OCI-LY3 (cell line): ENCODE data around the gene KRT15.

Experiments used
- H2AFZ ChIP-seq: fragments of 200-600, 300-600 bp; shearing (Covaris generic); 2 replicates; pipeline ENCODE4 v1.6.0; 2014; ENCODE audit warnings: antibody characterized with exemption, low read depth, low read length
- H3K27ac ChIP-seq: fragments of 200-600, 300-600 bp; sonication (generic); 2 replicates; pipeline ENCODE4 v1.5.1; 2014; ENCODE audit warnings: mild to moderate bottlenecking, low read length, moderate library complexity, mixed read lengths
- H3K27me3 ChIP-seq: fragments of 200-600, 300-600 bp; sonication (generic); 2 replicates; pipeline ENCODE4 v1.6.1; 2014; ENCODE audit warnings: low read depth, low read length, mixed read lengths
- H3K36me3 ChIP-seq: fragments of 200-600, 300-600 bp; sonication (generic); replicated peaks from 2 replicates; pipeline ENCODE3; 2014; ENCODE audit warnings: low read depth, low read length, mixed read lengths
- H3K4me1 ChIP-seq: fragments of 300-600, 200-600 bp; sonication (generic); 2 replicates; pipeline ENCODE4 v1.6.1; 2014; ENCODE audit warnings: low read length, mixed read lengths
- H3K4me2 ChIP-seq: fragments of 200-600, 300-600 bp; sonication (generic); 2 replicates; pipeline ENCODE4 v1.6.1; 2014; ENCODE audit warnings: low read length, mixed read lengths
- H3K4me3 ChIP-seq: fragments of 300-600, 200-600 bp; sonication (generic); 2 replicates; pipeline ENCODE4 v1.5.1; 2014; ENCODE audit warnings: antibody characterized with exemption, mild to moderate bottlenecking, low read length, moderate library complexity
- H3K79me2 ChIP-seq: fragments of 300-600, 200-600 bp; shearing (Covaris generic); 2 replicates; pipeline ENCODE4 v1.6.1; 2014; ENCODE audit warnings: mild to moderate bottlenecking, low read length, mixed read lengths
- H3K9ac ChIP-seq: fragments of 300-600, 200-600 bp; shearing (Covaris generic); 2 replicates; pipeline ENCODE4 v1.6.0; 2014; ENCODE audit warnings: mild to moderate bottlenecking, low read length, moderate library complexity
- H3K9me3 ChIP-seq: fragments of 200-600, 300-600 bp; shearing (Covaris generic); 2 replicates; pipeline ENCODE4 v1.6.1; 2014; ENCODE audit warnings: low read length, mixed read lengths; ENCODE audit not compliant: insufficient read depth
- H4K20me1 ChIP-seq: fragments of 200-600, 300-600 bp; sonication (generic); 2 replicates; pipeline ENCODE4 v1.6.1; 2016; ENCODE audit warnings: low read length, mixed read lengths; ENCODE audit not compliant: insufficient read depth
- EZH2phosphoT487 ChIP-seq: fragments of 200-600 bp; shearing (Covaris generic); IDR thresholded peaks from 2 replicates; pipeline ENCODE4 v1.6.1; 2018; ENCODE audit warnings: antibody characterized with exemption, mixed run types, low read depth
- TF ChIP-seq, protein P1 (sequence below): fragments of 200-600, 300-600 bp; sonication (generic); IDR thresholded peaks from 2 replicates; pipeline ENCODE4 v1.5.1; 2014; ENCODE audit warnings: antibody characterized with exemption, low read length, low read depth

KRT15 gene

DNA sequence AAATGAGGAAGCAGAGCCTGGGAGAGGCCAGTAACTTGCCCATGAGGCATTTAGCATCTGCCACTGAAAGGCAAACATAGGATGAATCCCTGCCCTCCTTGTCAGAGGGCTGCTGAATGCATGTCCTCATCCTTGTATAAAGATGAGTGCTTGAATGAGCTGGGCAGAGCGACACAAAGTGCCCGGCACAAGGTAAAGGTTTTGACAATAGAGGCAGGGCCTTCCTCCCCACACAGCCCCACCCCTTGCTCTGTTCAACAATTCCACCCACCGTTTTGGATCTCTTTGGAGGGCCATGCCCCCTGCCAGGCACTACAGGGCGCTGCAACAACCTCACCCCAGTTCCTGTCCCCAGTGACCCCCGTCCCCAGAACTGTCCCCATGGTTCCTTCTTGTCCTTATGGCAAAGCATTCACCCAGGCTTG, 10.8 kb upstream of the KRT15 start:
- Histone ChIP-seq H3K4me1 (no peaks in the 10 kb centered on the region), H3K27ac (no peak overlapping the region), H3K4me3 (no peak overlapping the region)

DNA sequence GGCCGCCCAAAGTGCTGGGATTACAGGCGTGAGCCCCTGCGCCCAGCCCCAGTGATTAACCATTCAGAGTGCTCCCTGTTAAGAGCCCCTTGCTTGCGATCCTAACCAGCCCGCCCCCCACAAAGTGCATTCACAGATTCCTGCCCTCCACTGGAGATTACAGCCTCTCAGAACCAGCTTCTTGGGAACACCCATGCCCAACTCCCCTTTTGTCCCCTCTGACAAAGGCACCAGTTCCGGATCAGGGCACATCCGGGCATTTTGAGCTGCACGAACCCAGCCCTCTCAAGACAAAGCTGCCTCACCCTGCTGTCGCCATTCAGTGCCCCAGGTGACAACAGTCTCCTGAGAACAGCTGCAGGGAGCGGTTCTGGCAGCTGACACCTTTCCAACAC, 10.3 kb upstream of the KRT15 start:
- Histone ChIP-seq H3K4me1 (no peaks in the 10 kb centered on the region), H2AFZ (no peak overlapping the region), H3K9ac (no peak overlapping the region)

More for the DNA sequence above, 10.8 kb upstream of the KRT15 start:
- H3K27me3 ChIP-seq: peaks cover 22% of the 10 kb centered on the region; the same call in 1 of the 2 replicates
- H4K20me1 ChIP-seq: no peaks in the 10 kb centered on the region
- no peaks in the 10 kb centered on the region for H3K79me2 ChIP-seq
- H3K36me3 ChIP-seq: no peaks in the 10 kb centered on the region
- no peaks in the 10 kb centered on the region for H3K9me3 ChIP-seq
- no peak for TF ChIP-seq EZH2phosphoT487
- TF ChIP-seq, protein P1, sequence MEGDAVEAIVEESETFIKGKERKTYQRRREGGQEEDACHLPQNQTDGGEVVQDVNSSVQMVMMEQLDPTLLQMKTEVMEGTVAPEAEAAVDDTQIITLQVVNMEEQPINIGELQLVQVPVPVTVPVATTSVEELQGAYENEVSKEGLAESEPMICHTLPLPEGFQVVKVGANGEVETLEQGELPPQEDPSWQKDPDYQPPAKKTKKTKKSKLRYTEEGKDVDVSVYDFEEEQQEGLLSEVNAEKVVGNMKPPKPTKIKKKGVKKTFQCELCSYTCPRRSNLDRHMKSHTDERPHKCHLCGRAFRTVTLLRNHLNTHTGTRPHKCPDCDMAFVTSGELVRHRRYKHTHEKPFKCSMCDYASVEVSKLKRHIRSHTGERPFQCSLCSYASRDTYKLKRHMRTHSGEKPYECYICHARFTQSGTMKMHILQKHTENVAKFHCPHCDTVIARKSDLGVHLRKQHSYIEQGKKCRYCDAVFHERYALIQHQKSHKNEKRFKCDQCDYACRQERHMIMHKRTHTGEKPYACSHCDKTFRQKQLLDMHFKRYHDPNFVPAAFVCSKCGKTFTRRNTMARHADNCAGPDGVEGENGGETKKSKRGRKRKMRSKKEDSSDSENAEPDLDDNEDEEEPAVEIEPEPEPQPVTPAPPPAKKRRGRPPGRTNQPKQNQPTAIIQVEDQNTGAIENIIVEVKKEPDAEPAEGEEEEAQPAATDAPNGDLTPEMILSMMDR: no peak
- no peak overlapping the region for H2AFZ ChIP-seq
- H3K9ac ChIP-seq: no peak overlapping the region
- no peak overlapping the region for H3K4me2 ChIP-seq

DNA sequence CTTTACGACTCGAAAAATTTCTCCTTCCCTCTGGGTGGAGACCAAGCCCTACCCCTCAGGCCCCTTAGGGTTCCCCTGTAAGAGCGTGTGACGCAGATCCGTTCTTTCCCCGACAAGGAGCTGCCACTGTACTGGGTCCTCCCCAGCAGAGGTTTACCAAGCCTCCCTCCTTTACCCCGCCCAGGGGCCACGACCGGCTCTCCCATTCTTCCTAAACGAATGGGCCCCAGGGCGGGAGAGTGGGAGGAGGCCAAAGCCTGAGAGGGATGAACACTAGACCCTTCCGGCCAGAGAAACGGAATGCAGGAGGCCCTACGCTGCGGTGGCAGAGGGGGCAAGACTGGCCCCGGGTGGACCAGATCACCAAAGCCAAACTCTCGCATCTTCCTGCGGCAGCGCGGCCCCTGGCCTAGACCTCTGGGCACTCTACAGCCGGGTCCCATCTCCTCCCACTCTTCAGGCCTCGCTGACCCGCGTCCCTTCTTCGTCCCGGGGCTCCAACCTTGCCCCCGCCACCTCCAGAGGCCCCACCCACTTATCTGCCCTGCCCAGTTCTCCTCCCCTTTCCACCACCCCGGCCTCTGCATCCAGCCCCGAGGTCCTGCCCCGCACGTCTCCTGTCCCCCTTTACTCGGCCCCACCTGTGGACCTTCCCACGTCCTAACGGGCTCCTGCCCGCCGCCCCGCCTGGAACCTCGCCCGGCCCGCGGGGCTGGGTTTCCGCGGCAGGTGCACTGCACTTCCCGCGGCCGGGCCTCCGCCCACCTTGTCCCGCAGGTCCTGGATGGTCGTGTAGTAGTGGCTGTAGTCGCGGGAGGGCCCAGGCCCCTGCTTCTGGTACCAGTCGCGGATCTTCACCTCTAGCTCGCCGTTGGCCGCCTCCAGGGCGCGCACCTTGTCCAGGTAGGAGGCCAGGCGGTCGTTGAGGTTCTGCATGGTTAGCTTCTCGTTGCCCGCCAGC, 8.7 kb upstream of the KRT15 start:
- no peaks in the 10 kb centered on the region for H3K4me1 ChIP-seq
- TF ChIP-seq EZH2phosphoT487: no peak
- TF ChIP-seq, protein P1: no peak
- H3K4me2 ChIP-seq: no peak overlapping the region
- no peak overlapping the region for H3K4me3 ChIP-seq
- H3K36me3 ChIP-seq: no peaks in the 10 kb centered on the region
- H4K20me1 ChIP-seq: no peaks in the 10 kb centered on the region
- no peak overlapping the region for H2AFZ ChIP-seq
- no peak overlapping the region for H3K9ac ChIP-seq
- no peaks in the 10 kb centered on the region for H3K9me3 ChIP-seq
- peaks cover 20% of the 10 kb centered on the region; the same call in 1 of the 2 replicates for H3K27me3 ChIP-seq
- H3K27ac ChIP-seq: no peak overlapping the region
- no peaks in the 10 kb centered on the region for H3K79me2 ChIP-seq

More for the DNA sequence above, 10.3 kb upstream of the KRT15 start:
- H3K36me3 ChIP-seq: no peaks in the 10 kb centered on the region
- H3K27ac ChIP-seq: no peak overlapping the region
- H3K9me3 ChIP-seq: no peaks in the 10 kb centered on the region
- H3K79me2 ChIP-seq: no peaks in the 10 kb centered on the region
- no peak overlapping the region for H3K4me2 ChIP-seq
- H3K4me3 ChIP-seq: no peak overlapping the region
- peaks cover 22% of the 10 kb centered on the region; the same call in 1 of the 2 replicates for H3K27me3 ChIP-seq
- H4K20me1 ChIP-seq: no peaks in the 10 kb centered on the region
- TF ChIP-seq EZH2phosphoT487: no peak

DNA sequence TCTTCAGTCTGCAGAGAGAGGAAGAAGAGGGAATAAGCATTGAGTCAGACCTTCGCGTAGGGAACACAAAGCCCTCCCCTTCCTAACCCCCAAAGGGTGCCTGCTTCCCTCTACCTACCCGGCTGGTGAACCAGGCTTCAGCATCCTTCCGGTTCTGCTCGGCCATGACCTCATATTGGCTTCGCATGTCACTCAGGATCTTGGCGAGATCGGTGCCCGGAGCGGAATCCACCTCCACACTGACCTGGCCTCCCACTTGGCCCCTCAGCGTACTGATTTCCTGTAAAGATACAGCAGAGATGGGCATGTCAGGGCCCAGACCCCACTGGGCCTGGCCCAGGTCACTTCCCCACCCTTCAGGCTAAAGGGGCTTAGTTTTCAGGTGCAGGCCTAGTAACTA, 5.6 kb upstream of the KRT15 start:
- Histone ChIP-seq H3K9me3 (no peaks in the 10 kb centered on the region), H4K20me1 (no peaks in the 10 kb centered on the region), H3K79me2 (no peaks in the 10 kb centered on the region), H3K27ac (no peak overlapping the region), H3K4me1 (no peaks in the 10 kb centered on the region), H3K27me3 (peaks cover under 1% of the 10 kb centered on the region; the same call in 1 of the 2 replicates), H3K36me3 (no peaks in the 10 kb centered on the region), H3K4me3 (no peak overlapping the region), H3K4me2 (no peak overlapping the region), H3K9ac (no peak overlapping the region), H2AFZ (no peak overlapping the region)
- no peak for TF ChIP-seq EZH2phosphoT487
- TF ChIP-seq, protein P1: no peak
